ENCODE results near the gene EEF1A2.

DNA sequence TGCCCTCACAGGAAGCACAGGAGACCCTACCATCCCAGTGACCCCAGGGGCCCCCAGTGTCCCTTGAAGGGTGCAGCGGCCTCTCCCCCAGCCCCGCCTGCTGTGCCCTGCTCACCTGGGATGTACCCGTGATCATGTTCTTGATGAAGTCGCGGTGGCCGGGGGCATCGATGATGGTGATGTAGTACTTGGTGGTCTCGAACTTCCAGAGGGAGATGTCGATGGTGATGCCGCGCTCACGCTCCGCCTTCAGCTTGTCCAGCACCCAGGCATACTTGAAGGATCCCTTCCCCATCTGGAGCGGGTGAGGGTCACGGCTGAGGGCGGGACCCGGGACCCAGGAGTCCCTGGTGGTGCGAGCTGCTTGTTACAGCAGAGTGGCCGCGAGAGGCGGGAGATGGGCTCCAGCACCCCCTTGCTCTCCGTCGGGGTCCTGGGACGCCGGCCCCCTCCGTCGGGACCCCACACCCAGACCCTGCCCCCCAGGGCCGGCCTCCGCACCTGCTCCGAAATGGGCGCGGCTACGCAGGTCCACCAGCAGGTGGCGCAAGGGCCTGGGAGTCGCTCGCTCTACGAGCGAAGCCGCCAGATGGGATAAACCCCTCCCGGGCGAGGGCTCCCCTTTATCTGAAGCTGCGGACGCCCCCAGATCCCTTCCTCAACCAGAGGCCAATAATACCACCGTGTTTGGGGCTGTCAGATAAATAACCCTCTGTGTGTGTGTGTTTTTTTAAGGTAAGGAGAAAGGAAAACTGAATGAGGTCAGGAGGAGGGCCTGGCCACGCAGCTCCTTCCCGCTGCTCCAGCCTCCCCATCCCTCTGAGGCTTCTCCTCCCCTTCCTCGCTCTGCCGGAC, 2.9 kb downstream of the EEF1A2 start:
- no peak for TF ChIP-seq EZH2phosphoT487 (IDR thresholded peaks at IDR 0.05; ENCODE audit: unreplicated experiment)
- TF ChIP-seq, protein P1, sequence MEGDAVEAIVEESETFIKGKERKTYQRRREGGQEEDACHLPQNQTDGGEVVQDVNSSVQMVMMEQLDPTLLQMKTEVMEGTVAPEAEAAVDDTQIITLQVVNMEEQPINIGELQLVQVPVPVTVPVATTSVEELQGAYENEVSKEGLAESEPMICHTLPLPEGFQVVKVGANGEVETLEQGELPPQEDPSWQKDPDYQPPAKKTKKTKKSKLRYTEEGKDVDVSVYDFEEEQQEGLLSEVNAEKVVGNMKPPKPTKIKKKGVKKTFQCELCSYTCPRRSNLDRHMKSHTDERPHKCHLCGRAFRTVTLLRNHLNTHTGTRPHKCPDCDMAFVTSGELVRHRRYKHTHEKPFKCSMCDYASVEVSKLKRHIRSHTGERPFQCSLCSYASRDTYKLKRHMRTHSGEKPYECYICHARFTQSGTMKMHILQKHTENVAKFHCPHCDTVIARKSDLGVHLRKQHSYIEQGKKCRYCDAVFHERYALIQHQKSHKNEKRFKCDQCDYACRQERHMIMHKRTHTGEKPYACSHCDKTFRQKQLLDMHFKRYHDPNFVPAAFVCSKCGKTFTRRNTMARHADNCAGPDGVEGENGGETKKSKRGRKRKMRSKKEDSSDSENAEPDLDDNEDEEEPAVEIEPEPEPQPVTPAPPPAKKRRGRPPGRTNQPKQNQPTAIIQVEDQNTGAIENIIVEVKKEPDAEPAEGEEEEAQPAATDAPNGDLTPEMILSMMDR (conservative IDR thresholded peaks at IDR 0.05; ENCODE audit: low read depth in 2 of 2) = peak; percentile 84 to 91

Measured in GM23338 (cell line).